ENCODE data around the gene ACOT8.

ACOT8 gene

DNA sequence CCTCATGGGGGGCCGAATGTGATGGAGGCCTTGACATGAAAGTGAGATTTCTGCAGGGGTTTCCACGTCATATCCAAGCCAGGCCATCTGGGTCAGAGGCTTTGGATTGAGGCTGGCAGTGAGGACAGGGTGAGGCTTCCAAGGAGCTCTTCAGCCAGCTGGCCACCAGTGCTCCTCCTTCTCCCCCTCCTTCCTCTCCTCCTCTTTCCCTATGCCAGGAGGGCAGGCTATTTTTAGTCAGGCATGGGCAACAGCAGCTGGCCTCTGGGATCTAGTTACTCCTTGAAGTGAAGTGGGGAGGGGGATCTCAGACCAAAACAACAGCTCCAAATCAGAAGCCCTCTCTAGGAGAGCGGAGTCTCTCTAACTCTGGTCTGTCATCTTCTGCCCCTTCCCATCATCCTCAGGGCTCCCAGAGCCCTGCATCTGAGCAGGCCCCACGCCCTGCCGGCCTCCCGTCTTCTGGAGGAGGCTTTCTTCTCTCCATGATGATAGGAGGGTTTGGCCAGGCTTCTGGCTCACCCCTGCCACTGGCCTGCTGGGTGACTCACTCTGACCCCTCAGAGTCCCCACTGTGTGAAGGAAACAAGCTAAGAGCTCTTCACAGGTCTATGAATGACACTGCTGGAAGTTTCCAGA, 30.7 kb downstream of the ACOT8 start:
- no peak overlapping the region for H3K4me3 ChIP-seq (replicated peaks; ENCODE audit: insufficient read depth, low read length)
- no peak for DNase-seq (ENCODE audit: low read depth in 1 of 2, low spot score in 1 of 2)
- H3K27ac ChIP-seq (replicated peaks), result no peak overlapping the region
- H3K27me3 ChIP-seq (ENCODE audit: insufficient read depth, poor library complexity, severe bottlenecking), result peaks cover 9% of the 10 kb centered on the region
- TF ChIP-seq POLR2AphosphoS5 (IDR thresholded peaks at IDR 0.05; ENCODE audit: low read depth) (no peak), REST (IDR thresholded peaks at IDR 0.05; ENCODE audit: insufficient replicate concordance, low read depth) (no peak), GABPA (IDR thresholded peaks at IDR 0.05; ENCODE audit: low read depth) (no peak)
- TF ChIP-seq, protein P1, sequence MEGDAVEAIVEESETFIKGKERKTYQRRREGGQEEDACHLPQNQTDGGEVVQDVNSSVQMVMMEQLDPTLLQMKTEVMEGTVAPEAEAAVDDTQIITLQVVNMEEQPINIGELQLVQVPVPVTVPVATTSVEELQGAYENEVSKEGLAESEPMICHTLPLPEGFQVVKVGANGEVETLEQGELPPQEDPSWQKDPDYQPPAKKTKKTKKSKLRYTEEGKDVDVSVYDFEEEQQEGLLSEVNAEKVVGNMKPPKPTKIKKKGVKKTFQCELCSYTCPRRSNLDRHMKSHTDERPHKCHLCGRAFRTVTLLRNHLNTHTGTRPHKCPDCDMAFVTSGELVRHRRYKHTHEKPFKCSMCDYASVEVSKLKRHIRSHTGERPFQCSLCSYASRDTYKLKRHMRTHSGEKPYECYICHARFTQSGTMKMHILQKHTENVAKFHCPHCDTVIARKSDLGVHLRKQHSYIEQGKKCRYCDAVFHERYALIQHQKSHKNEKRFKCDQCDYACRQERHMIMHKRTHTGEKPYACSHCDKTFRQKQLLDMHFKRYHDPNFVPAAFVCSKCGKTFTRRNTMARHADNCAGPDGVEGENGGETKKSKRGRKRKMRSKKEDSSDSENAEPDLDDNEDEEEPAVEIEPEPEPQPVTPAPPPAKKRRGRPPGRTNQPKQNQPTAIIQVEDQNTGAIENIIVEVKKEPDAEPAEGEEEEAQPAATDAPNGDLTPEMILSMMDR (IDR thresholded peaks at IDR 0.05; ENCODE audit: insufficient read depth, low read length), result no peak

DNA sequence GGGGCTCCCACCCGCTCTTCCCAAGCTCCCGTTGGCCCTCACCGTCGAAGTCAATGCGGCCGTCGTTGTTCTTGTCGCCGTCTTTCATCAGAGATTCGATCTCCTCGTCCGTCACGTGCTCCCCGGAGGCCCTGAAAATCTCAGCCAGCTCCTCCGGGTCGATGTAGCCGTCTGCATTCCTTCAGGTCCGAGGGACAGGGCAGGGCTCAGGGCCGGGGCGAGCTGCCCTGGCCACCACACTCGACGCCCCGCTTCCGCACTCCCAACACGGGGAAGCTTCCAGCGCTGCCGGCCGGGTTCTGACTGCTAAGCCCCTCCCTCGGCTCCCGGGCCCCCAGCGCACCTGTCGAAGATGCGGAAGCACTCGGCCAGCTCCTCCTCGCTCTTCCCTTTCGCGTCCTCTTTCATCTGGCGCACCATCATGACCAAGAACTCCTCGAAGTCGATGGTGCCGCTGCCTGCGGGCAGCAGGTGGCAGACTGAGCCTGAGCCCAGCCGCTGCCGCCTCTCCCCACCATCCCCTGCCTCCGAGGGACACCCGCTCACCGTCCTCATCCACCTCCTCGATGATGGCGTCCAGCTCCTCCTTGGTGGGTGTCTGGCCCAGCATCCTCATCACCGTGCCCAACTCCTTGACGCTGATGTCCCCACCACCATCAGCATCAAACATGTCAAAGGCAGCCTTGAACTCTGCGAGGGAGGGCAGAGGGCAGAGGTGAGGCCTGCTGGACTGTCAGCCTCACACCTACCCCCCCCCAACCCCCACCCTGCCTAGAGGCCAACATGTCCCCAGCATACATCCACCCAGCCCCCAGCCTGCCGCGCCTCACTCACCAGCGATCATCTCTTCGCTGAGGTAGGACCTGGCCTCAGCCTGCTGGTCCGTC, 33.0 kb downstream of the ACOT8 start:
- 0 out of 2 replicates have a peak overlapping the region, but pooled peaks have one; percentile 18 for H3K4me3 ChIP-seq (replicated peaks; ENCODE audit: insufficient read depth, low read length)
- no peak overlapping the region for H3K27ac ChIP-seq (replicated peaks)
- H3K27me3 ChIP-seq (ENCODE audit: insufficient read depth, poor library complexity, severe bottlenecking), result peaks cover 9% of the 10 kb centered on the region
- peak; percentile 61 to 84 for DNase-seq (ENCODE audit: low read depth in 1 of 2, low spot score in 1 of 2)
- TF ChIP-seq SPI1 (IDR thresholded peaks at IDR 0.05; ENCODE audit: borderline replicate concordance, low read depth), result no peak
- TF ChIP-seq, protein P1 (IDR thresholded peaks at IDR 0.05; ENCODE audit: insufficient read depth, low read length), result peak; percentile 25
- no peak for TF ChIP-seq REST (IDR thresholded peaks at IDR 0.05; ENCODE audit: insufficient replicate concordance, low read depth)
- no peak for TF ChIP-seq POLR2AphosphoS5 (IDR thresholded peaks at IDR 0.05; ENCODE audit: low read depth)
- no peak for TF ChIP-seq GABPA (IDR thresholded peaks at IDR 0.05; ENCODE audit: low read depth)

DNA sequence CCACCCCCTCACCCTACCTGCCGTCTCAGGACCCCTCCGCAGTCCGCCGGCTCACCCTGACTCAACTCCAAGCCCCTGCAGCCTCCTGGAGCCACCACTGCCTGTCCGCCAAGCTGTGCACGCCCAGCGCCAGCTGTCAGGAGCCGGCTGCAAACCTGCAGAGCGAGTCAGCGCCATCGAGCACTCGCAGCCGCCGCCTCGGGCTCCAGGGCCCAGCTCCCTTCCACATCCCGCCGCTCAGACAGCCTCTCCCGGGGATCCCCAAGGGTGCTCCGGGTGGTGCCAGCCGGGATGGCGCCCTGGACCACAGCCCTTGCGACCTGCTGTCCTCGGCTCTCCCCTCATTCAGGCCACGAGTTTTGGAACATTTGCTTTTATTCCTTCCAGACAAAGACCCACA, 34.3 kb downstream of the ACOT8 start:
- peaks cover 9% of the 10 kb centered on the region for H3K27me3 ChIP-seq (ENCODE audit: insufficient read depth, poor library complexity, severe bottlenecking)
- TF ChIP-seq GABPA (IDR thresholded peaks at IDR 0.05; ENCODE audit: low read depth) (no peak), POLR2AphosphoS5 (IDR thresholded peaks at IDR 0.05; ENCODE audit: low read depth) (no peak), REST (IDR thresholded peaks at IDR 0.05; ENCODE audit: insufficient replicate concordance, low read depth) (no peak), SPI1 (IDR thresholded peaks at IDR 0.05; ENCODE audit: borderline replicate concordance, low read depth) (no peak)
- TF ChIP-seq, protein P1 (IDR thresholded peaks at IDR 0.05; ENCODE audit: insufficient read depth, low read length), result no peak
- DNase-seq (ENCODE audit: low read depth in 1 of 2, low spot score in 1 of 2), result peak in 1 of 2 experiments; percentile 23

More for the DNA sequence above, 34.3 kb downstream of the ACOT8 start:
- Histone ChIP-seq H3K27ac (replicated peaks) (no peak overlapping the region), H3K4me3 (replicated peaks; ENCODE audit: insufficient read depth, low read length) (no peak overlapping the region)

Data from HL-60 (cell line).